RWPE1 (cell line): ENCODE measurements around the gene FGFR2.
A peak's percentile ranks its signal among the peaks of the same experiment; 100 is the strongest.

ENCODE experiments used
- CTCF ChIA-PET: fragments of 350-600 bp; sonication (Branson Sonifier 250); formaldehyde crosslinking; extraction: SDS; loops from one replicate; lab custom pipeline; 2021; lab: Yijun Ruan, JAX
- POLR2A ChIA-PET: fragments of 400-600 bp; formaldehyde crosslinking; extraction: SDS; loops from one replicate; lab custom pipeline; 2020; ENCODE audit warnings: antibody characterized with exemption; ENCODE audit not compliant: low non-redundant PET; lab: Yijun Ruan, JAX
- DNase-seq: peaks from one replicate; pipeline ENCODE4 v3.0.0; 2012; ENCODE audit warnings: low spot score
- H3K27ac ChIP-seq: fragments of 450-650 bp; 2 replicates; pipeline ENCODE4 v1.5.1; 2017
- TF ChIP-seq, protein P1 (sequence below): fragments of 450-650 bp; conservative IDR thresholded peaks from 2 replicates; pipeline ENCODE4 v1.5.1; 2017; ENCODE audit warnings: low read depth, mild to moderate bottlenecking

Gene FGFR2

GRCh38 chr10:121607310-121608055 lies 9.2 kb upstream of the FGFR2 start:
- ChIA-PET CTCF (interaction anchor here (0.6 to 1.6 kb wide), 4 partner anchors 17 to 488 kb away, joined by 3 to 6 read pairs (median 4); no protein-coding TSS in a partner anchor), POLR2A (no interaction called here)
- no peak for DNase-seq
- no peak overlapping the region for H3K27ac ChIP-seq
- TF ChIP-seq, protein P1, sequence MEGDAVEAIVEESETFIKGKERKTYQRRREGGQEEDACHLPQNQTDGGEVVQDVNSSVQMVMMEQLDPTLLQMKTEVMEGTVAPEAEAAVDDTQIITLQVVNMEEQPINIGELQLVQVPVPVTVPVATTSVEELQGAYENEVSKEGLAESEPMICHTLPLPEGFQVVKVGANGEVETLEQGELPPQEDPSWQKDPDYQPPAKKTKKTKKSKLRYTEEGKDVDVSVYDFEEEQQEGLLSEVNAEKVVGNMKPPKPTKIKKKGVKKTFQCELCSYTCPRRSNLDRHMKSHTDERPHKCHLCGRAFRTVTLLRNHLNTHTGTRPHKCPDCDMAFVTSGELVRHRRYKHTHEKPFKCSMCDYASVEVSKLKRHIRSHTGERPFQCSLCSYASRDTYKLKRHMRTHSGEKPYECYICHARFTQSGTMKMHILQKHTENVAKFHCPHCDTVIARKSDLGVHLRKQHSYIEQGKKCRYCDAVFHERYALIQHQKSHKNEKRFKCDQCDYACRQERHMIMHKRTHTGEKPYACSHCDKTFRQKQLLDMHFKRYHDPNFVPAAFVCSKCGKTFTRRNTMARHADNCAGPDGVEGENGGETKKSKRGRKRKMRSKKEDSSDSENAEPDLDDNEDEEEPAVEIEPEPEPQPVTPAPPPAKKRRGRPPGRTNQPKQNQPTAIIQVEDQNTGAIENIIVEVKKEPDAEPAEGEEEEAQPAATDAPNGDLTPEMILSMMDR, result no peak

GRCh38 chr10:121605708-121606107 lies 7.5 kb upstream of the FGFR2 start:
- ChIA-PET CTCF (no interaction called here), POLR2A (no interaction called here)
- TF ChIP-seq, protein P1, result no peak
- H3K27ac ChIP-seq, result no peak overlapping the region
- DNase-seq, result no peak

GRCh38 chr10:121601458-121601857 lies 3.2 kb upstream of the FGFR2 start:
- ChIA-PET CTCF (no interaction called here), POLR2A (no interaction called here)

GRCh38 chr10:121600611-121601010 lies 2.4 kb upstream of the FGFR2 start:
- ChIA-PET CTCF (interaction anchor here (0.7 kb wide), 1 partner anchor 8 kb away, joined by 4 read pairs; no protein-coding TSS in a partner anchor), POLR2A (no interaction called here)
- DNase-seq, result no peak
- TF ChIP-seq, protein P1, result no peak
- no peak overlapping the region for H3K27ac ChIP-seq

More at GRCh38 chr10:121601458-121601857, 3.2 kb upstream of the FGFR2 start:
- TF ChIP-seq, protein P1, result no peak
- DNase-seq, result no peak
- H3K27ac ChIP-seq, result no peak overlapping the region

GRCh38 chr10:121599947-121600346 lies 1.7 kb upstream of the FGFR2 start:
- TF ChIP-seq, protein P1, result no peak
- H3K27ac ChIP-seq, result no peak overlapping the region
- ChIA-PET CTCF (interaction anchor here (0.6 to 0.7 kb wide), 2 partner anchors 8 to 204 kb away, joined by 3 to 4 read pairs; no protein-coding TSS in a partner anchor), POLR2A (no interaction called here)
- no peak for DNase-seq

GRCh38 chr10:121597504-121598262 lies 561 bp downstream of the FGFR2 start:
- CTCF ChIA-PET, result no interaction called here

More at GRCh38 chr10:121597504-121598262, 561 bp downstream of the FGFR2 start:
- peak; percentile 23 for DNase-seq
- POLR2A ChIA-PET, result interaction anchor here (0.6 kb wide), 1 partner anchor 431 kb away, joined by 3 read pairs; no protein-coding TSS in a partner anchor
- H3K27ac ChIP-seq, result peak overlapping the region; percentile 66
- TF ChIP-seq, protein P1, result peak; percentile 5; the same call in 1 of the 2 replicates
